HT-29 (cell line): ENCODE measurements around the gene POLE. TPM values are rescaled to one million over a fixed set of nuclear protein-coding genes. Genes with fewer than 3 reads are reported as not detected.
A peak's percentile ranks its signal among the peaks of the same experiment; 100 is the strongest.

ENCODE experiments used
- DNase-seq: peaks from one replicate; pipeline ENCODE4 v3.0.0-alpha.2; 2015; ENCODE audit warnings: low spot score
- total RNA-seq: library from RNA; depleted of rRNA; stranded (reverse); fragments of >200 nt; shearing (Covaris generic); gene quantifications from 2 replicates; pipeline ENCODE4 v1.2.3, GENCODE V29; 2014; rRNA removed

POLE gene
- total RNA-seq: 86.0 and 104 TPM in 2 replicates

GRCh38 chr12:132687211-132688164 is at the start of gene POLE, which contains the start of gene PXMP2:
Gene POLE (minus strand): TSS chr12:132687342. CDS start chr12:132687315, 27 bp downstream.
Gene PXMP2 (plus strand): TSS chr12:132687587. CDS start chr12:132687671, 84 bp downstream.
- DNase-seq: peak; percentile 94

- DNase-seq: no peak
Observed at GRCh38 chr12:132736913-132737312, 49.8 kb upstream of the POLE start.

DNA sequence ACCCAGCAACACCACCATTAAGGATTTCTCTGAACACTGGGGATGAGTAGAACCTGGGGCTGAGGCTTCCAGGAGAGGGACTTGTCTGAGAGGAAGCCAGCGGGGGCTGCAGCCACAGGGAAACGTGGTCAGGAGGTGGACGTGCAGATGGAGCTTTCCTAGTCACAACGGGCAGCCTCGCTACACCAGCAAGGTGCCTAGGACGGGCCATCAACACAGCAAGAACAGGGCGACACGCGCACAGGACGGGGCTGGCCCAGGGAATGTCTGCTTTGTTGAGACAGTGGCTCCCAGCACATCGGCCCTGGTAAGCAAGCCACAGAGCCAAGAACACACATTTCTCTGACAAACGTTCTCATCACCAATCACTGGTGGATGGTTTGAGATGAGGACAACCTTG is 49.2 kb upstream of the POLE start:
- no peak for DNase-seq

DNA sequence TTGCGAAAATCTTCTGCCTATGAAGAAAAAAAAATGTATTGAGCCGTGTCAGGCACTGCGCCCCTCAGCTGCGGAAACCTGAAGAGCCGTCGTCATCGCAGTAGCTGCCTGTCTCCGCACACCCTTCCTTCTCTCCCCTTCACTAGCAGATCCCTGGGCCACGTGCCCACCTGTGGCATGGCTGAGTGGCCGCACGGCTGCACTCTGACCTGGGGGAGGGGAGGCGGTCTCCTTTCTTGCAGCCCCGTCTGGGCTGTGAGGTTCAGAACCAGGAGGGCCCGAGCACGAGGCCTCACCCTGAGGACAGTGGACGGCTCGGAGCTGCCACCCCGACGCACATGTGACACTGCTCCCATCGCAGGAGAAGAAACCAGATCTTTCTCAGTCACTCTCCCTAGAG is 48.4 kb upstream of the POLE start:
- no peak for DNase-seq

DNA sequence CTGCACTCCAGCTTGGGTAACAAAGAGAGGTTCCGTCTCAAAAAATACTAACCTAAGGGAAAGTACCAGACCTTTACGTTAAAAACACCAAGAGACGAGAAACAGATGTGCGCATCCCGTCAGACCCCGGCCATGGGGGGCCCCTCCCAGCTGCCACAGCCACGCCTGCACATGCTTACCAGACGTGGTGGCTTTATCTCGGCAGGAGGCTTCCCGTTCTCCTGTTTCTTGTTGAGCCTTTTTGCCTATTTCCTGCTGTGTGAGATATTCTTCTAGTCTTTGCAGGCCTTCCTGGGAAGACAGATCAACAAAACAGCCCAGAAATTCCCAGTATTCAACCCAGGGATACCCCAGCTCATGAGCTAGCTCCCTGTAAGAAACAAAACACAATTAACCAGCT is 47.1 kb upstream of the POLE start:
- DNase-seq: no peak

- no peak for DNase-seq
Observed at GRCh38 chr12:132731574-132731973, 44.4 kb upstream of the POLE start.

DNA sequence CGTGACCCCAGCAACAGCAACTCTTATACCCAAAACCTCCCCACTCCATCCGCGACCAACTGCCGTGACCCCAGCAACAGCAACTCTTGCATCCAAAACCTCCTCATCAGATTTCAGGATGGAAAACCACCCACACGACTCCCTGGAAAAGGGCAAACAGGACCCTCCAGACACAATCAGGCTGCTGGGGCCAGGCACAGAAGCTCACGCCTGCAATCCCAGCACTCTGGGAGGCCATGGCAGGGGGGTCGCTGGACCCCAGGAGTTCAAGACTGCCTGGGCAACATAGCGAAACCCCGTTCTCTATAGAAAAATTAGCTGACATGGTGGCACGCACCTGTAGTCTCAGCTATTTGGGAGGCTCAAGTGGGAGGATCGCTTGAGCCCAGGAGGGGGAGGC is 43.2 kb upstream of the POLE start:
- no peak for DNase-seq

GRCh38 chr12:132729541-132730320 is 42.6 kb upstream of the POLE start:
- no peak for DNase-seq

DNA sequence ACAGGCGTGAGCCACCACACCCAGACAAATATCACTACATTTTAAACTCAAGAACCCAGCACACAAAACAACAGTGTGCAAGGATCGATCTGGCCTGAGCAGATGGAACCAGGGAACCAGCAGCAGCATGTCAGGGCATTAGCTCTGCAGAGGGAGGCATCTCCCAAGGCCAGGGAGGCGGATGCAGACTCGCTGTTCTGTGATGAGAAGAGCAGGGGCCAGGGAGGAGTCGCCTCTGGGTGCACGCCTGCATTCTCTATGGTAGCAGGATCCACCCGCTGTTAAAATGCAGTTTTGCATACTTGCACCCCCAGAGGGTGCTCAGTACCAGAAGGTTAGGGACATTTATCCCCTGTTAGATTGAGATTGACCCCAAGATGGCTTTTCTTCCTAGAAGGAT is 41.4 kb upstream of the POLE start:
- DNase-seq: no peak

- no peak for DNase-seq
Observed at GRCh38 chr12:132727091-132727794, 40.1 kb upstream of the POLE start.

DNA sequence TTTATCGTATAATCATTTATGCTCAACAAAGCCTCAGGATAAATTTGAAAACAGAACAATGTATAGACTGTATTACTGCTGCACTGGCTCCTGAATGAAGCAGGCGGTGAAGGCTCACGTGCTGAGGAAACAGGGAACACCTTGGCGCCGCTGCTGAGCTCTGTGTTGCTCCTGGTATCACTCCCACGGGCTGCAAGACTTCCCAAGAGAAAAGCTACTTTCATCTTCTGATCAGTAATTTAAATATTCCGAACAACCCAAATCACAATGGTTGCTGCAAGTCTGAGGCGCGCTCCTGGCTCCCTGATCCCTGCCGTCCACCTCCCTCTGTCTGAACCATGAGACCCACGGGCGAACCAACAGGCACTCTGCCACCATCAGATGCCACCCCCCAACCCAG is 39.2 kb upstream of the POLE start:
- DNase-seq: no peak

- no peak for DNase-seq
Observed at GRCh38 chr12:132724506-132725241, 37.5 kb upstream of the POLE start.

- no peak for DNase-seq
Observed at GRCh38 chr12:132723764-132724140, 36.6 kb upstream of the POLE start.

GRCh38 chr12:132723015-132723763 is 36.0 kb upstream of the POLE start:
- DNase-seq: no peak

GRCh38 chr12:132720606-132721345 is 33.6 kb upstream of the POLE start:
- no peak for DNase-seq

GRCh38 chr12:132719954-132720324 is 32.8 kb upstream of the POLE start:
- DNase-seq: no peak

GRCh38 chr12:132719141-132719953 is 32.2 kb upstream of the POLE start:
- no peak for DNase-seq

GRCh38 chr12:132718644-132719043 is 31.5 kb upstream of the POLE start:
- no peak for DNase-seq
